DOHH2 (cell line): ENCODE results near the gene CDCA5.

Experiments
- CTCF ChIP-seq: fragments of 200-600 bp; sonication (generic); IDR thresholded peaks from one replicate; pipeline ENCODE4 v1.5.1; 2014; ENCODE audit warnings: antibody characterized with exemption, mild to moderate bottlenecking, low read depth, low read length; ENCODE audit not compliant: poor library complexity, severe bottlenecking
- EZH2phosphoT487 ChIP-seq: fragments of 200-600 bp; sonication (generic); IDR thresholded peaks from 2 replicates; pipeline ENCODE4 v1.6.1; 2017; ENCODE audit warnings: borderline replicate concordance, mild to moderate bottlenecking, antibody characterized with exemption, low read length, moderate library complexity, mixed read lengths

- TF ChIP-seq CTCF (no peak), EZH2phosphoT487 (no peak)
Measured at GRCh38 chr11:65051398-65051858, 32.4 kb downstream of the CDCA5 start.
